Activated CD8-positive, alpha-beta memory T cell treated with anti-CD3 and anti-CD28 coated beads, Interleukin-2, amount 50 U/mL, for 24 hours (primary cell): ENCODE results near the gene CBX2.
"Not testable (repeated sequence)": the region's sequence is repeated elsewhere in the genome, so short reads cannot be mapped to it uniquely, and the experiment has no call there.

Experiments
- DNase-seq: peaks from one replicate; pipeline ENCODE4 v3.0.0-alpha.2; 2020; ENCODE audit errors: extremely low read depth

The CBX2 gene

DNA sequence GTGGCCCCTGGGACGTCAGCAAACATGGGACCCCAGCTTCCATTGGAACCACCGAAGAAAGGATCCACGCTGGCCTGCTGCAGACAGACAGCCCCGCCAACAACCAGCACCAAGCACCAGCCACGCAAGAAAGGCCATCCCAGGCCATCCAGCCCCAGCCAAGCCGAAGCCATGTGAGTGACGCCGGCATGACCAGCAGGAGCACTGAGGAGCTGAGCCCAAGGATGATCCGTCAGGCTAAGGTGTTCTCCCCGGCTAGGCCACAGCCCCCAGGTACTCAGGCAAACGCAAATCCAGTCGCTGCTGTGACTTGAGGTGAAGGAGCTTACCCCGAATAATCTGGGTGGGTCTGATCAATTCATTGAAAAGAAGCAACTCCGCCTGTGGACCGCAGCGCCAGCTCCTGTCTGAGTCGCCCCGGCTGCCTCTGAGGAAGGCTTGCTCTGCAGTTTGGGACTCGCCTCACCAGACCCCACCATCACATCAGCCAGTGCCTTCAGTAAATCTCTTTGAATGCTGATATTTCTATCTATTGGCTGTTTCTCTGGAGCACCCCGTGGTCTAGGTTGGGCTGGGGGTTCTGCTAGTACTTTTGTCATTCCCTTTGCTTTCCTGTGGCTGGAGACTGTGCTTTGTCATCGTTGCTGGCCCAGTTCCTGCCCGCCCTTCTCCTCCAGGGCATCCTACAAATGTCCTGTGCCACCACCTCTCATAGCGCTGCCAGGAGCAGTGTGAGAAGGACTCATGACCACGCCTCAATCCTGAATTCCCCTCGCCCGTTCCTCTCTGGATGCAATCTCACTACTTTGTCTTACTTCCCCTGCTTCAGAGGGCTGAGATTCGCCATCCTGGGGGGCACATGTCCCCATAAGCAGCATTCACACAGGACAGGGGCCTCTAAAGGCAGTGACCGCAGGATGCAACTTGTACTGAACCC lies 8.1 kb upstream of the CBX2 start:
- DNase-seq, result no peak

DNA sequence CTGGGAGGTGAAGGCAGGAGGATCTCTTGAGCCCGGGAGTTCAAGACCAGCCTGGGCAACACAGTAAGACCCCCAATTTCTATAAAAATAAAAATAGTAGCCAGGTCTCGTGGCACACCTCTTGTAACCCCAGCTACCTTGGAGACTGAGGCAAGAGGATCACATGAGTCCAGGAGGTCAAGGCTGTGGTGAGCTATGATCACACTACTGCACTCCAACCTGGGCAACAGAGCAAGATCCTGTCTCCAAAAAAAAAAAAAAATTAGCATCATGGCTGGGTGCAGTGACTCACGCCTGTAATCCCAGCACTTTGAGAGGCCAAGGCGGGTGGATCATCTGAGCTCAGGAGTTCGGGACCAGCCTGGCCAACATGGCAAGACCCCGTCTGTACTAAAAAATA lies 6.7 kb upstream of the CBX2 start:
- no peak for DNase-seq

DNA sequence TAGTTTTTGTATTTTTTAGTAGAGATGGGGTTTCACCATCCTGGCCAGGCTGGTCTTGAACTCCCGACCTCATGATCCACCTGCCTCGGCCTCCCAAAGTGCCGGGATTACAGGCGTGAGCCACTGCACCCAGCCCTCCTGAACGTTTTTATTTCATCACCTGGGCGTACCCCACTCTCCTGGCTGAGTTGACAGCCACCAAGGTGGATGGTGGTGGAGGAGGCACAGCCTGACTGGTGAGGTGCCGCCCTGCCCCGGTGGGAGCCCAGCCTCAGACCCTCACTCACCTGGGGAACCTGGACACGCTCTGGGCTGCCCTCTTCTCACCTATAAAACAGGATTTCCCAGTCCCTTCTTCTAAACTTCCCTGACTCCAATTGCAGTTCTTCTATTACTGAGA lies 5.2 kb upstream of the CBX2 start:
- not testable (repeated sequence) for DNase-seq

DNA sequence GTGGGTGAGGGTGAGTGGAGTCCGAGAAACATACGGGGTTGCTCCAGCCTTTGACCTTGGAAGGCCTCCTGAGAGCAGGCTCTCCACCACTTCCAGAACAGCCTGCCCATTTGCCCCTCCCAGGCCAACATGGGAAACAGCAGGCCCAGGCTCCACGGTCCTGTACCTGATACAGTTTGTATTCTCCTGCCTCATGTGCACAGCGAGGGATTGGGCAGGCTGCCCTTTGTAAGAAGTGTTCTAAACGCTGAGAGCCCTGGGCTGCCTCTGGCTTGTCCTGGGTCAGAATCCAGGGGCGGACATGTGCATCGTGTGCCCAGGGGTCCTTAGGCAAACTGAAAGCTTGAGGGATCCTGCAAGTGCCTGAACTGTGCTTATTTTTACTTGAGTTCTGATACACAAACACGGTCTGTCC lies 3.4 kb upstream of the CBX2 start:
- DNase-seq, result no peak

DNA sequence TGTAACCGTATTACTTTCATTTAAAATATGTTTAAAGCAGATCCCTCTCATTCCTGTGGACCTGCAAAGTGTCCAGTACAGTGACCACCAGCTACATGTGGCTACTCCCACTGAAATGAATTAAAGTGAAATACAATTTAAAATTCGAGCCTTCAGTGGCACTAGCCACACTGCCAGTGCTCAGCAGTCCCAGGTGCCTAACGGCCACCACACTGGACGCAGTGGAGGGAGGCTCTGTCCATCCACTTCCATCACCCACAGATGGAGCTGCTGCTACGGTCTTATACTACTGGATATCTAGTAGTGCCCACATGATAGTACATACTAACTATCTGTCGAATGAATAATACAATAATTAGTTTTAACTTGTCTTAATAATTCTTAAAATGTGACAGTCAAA lies 2.3 kb upstream of the CBX2 start:
- no peak for DNase-seq

DNA sequence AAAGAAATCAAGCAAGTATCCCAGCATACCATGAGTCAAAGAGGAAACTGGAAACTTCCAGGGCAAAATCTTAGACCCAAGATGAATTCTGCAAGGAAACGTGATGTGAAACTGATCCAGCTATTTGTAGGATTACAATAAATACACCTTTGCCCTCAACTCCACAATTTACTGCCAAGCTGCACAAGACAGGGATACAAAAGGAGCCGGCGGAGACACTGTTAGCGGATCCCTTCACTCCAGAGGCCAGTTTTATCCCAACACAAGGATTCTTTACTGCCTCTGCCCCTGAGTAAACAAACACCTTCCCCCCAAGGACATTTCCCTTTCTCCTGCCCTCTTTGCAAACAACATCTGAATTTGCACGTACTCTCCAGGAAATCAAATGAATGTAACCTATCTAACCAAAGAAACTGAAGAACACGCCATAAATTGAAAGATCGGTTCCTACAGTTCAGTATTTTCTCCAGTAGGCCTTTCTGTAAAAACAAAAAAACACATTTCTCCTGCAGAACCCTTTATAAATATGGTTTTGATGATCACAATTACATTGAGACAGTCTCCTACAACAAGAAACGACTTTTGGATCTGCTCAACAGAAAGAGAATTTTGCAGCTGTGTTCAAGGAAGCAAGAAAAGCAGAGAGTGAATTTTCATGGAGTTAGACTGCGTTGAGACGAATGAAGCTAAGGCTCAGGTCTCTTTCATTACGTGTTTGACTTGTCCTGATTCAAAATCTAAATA lies 1.4 kb upstream of the CBX2 start:
- DNase-seq, result no peak

DNA sequence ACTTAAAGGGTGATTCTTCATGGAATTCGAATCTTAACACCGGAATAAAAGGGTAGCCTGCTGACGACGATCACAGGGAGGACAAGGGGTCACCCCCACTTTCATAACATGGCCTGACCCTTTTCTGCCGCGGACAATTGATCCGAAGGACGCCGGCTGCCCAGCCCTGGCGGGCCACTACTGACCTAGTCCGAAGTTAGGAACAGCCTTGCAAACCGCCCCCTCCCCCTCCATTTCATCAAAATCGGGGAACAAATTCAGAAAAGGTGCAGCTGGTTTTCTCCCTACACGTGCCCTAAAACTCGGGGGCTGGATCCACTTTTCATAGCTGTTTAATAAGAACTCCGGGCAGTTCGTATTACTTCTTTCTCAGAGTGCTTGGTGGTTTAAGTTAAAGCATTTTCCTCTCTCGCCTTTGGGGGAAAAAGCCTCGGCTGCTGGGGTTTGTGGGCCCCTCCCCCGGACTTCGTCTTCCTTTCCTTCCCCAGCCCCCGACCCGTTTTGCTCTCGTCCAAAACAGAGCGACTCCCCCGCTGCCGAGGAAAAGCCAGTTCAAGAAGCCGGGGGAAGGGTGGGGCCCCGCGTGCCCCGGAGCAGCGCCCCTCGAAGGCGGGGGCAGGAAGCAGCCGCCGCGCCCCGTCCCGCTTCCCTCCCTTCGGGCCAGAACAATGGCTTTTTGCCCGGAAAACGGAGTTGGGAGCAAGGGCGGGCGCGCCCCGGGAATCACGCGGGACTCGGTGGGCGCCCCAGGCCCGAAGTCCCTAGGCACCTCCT lies 641 bp upstream of the CBX2 start:
- DNase-seq, result no peak

DNA sequence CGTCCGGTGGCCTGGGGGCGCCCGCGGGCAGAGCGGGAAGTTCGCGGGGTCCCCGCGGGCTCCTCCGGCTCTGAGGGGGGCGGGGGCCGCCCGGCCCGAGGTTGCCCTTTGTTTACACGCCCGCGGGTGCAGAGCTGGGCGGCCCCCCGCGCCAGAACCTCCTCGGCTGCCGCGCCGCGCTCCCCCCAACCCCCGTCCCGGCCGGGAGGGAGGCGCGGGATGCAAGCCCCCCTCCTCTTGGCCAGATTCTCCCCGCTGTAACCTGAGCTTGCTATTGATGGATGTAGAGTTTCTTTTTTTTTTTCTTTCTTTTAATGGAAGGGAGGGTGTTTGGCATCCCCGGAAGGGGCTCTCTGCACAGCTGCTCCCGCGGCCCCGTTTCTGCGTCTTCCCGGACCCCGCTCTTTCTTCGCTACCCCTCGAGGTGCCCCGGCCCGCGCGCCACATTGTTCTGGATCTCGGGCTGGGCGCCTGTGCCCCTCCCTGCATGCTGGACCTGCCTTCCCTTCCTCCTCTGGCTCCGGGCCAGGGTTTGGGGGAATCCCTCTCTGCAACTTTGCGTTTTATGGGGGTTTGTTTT lies 646 bp downstream of the CBX2 start:
- DNase-seq, result no peak

DNA sequence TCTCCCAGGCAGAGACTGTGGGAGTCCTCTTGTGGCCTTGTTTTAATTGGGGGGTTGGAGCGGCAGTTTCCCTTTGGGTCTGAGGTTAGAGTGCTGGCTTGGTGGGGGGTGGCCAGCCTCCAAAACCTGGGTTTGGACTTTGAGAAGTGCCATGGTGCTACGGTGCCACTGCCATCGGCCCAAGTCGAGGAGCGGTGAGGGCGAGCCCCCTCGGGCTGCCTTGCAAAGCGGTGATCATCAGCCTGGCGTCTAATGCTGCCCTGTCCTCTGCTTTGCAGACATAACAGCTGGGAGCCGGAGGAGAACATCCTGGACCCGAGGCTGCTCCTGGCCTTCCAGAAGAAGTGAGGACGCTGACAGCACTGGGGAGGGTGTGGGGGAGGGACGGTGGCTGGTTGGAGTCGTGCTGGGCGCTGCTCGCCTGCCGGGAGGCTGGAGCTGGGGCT lies 1.2 kb downstream of the CBX2 start:
- DNase-seq, result no peak

DNA sequence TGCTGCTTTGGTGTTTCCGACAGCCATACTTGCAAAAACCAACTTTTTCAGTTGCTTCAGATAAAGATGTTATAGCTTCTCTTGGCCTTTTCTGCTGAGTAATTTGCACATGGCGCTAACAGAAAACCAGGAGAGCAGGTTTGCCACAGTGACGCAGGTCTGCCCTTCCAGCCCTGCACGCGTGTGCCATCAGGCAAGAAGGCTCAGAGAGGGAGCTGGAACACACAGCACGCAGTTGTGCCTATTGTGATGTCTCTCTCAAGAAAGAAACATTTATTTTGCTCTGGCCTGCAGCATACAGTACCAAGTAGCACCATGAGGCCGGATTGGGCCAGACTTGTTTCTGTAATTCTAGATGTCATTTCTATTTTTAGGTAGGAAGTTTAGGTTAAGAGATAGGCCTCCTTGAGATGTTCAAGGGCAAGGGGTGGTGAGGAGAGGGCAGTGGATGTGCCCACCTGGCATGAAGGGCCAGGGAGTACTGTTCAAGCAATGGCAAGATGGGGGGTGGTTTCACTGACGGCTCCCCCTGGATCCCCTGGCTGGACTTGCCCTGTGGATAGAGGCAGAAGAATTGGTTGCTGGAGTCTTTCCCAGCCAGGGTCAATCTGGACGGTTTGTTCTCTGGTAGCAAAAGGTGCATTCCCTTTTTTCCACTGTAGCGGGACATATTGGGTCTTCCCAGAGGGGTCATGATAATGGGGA lies 1.9 kb downstream of the CBX2 start:
- no peak for DNase-seq

DNA sequence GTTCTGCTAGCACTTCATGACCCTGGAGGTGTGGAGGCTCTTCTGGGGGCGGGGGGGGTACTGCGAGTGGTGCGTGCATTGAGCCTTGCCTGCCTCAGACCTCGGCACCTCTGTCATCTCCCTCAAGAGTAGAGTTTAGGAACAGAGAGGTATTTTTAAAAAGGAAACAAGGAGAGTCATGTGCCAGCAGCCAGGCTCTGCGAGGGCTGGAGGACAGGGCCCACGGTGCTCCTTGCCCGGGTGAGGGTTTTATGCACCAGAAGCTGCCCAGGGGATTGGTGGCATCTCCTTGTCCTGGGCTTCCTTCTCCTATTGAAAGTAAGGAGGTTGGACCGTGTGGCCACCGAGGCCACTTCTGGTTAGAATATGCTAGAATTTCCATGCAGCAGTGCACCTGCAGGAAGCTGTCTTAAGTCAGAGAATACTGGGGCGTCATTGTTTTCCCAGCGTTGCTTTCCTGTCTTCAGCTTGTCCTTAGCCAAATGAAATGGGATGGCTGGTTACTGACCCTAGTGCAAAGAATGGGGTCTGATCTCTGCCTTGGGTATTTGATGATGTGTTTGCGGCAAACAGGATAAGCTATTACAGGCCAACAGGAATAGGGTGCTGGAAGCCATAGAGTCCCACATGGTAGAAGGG lies 3.2 kb downstream of the CBX2 start:
- no peak for DNase-seq

DNA sequence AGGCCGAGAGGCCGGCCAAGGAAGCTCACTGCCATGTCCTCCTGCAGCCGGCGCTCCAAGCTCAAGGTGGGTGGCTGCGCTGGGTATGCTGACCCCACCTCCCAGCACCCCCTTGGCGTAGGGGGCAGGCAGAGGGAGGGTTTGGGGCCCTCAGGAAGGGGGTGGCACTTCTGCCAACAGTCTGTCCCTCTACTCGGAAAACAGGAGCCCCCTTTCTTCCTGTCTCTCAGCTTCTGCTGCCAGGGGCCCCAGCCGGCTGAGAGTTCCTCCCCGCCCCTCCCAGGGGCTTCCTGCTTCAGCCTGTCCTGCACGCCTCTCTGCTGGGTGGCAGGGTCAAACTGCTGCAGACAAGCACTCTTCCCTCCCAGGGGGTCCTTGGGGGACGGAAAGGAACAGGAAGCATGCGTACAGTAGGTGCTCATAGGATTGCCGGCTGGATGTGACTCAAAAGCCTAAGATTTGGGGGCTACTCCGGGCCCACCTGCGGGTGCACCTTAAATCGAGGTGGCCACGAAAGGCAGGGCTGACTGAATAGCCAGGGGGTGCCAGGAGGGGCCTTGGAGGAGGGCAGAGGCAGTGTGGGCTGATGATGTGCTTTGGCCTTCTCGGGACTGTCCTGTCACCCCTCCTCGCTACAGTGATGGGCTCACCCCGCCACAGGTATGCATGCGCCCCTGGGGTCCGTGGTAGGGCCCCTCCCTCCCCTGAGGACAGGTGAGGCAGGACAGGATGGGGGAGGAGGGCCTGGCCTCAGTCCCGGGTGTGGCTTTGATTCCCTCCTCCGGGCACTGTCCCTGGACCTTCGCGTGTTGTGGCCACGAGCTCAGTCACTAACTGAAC lies 4.0 kb downstream of the CBX2 start:
- DNase-seq, result no peak

DNA sequence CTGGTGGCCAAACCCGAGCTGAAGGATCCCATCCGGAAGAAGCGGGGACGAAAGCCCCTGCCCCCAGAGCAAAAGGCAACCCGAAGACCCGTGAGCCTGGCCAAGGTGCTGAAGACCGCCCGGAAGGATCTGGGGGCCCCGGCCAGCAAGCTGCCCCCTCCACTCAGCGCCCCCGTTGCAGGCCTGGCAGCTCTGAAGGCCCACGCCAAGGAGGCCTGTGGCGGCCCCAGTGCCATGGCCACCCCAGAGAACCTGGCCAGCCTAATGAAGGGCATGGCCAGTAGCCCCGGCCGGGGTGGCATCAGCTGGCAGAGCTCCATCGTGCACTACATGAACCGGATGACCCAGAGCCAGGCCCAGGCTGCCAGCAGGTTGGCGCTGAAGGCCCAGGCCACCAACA lies 5.9 kb downstream of the CBX2 start:
- no peak for DNase-seq

DNA sequence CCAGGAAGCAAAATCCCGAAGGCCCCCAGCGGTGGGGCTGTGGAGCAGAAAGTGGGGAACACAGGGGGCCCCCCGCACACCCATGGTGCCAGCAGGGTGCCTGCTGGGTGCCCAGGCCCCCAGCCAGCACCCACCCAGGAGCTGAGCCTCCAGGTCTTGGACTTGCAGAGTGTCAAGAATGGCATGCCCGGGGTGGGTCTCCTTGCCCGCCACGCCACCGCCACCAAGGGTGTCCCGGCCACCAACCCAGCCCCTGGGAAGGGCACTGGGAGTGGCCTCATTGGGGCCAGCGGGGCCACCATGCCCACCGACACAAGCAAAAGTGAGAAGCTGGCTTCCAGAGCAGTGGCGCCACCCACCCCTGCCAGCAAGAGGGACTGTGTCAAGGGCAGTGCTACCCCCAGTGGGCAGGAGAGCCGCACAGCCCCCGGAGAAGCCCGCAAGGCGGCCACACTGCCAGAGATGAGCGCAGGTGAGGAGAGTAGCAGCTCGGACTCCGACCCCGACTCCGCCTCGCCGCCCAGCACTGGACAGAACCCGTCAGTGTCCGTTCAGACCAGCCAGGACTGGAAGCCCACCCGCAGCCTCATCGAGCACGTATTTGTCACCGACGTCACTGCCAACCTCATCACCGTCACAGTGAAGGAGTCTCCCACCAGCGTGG lies 6.5 kb downstream of the CBX2 start:
- no peak for DNase-seq

DNA sequence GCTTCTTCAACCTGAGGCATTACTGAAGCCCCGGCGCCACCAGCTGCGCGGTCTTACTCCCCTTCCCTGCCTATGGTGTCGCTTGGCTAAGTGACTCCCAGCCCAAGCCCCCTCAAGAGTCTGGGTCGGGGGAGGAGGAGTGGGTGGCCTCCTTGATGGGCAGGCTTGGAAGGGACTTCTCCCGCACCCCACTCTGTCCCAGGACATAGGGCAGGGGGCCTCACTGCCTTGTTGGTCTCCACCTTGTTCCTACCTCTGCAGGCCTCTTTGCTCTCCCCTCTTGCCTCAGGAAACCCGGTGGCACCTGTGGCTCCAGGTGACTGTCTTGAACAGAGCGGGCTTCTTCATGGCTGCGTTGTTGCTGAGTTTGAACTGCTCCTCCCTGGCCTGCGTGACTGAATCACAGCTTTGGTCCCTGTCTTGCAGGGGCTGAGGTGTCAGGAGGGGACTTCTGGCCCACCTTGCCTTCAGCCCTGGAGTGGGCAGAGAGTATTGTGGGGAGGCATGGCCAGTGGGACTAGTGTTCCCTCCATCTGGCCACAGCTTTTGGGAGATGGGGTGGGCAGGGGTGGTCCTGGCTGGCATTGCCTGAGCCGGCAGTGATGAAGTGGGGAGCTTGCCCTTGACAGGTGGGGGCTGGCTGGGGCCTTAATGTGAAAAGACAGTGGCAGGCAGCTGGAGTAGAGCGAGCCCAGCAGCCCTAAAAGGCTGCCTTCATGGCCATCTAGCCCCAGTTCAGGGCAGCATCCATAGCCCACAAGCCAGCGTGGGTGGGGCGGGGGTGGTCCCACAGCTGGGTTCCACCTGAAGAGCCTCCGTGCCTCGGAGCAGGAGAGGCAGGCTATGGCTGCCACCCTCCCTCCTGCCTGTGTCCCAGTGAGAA lies 7.3 kb downstream of the CBX2 start:
- no peak for DNase-seq

DNA sequence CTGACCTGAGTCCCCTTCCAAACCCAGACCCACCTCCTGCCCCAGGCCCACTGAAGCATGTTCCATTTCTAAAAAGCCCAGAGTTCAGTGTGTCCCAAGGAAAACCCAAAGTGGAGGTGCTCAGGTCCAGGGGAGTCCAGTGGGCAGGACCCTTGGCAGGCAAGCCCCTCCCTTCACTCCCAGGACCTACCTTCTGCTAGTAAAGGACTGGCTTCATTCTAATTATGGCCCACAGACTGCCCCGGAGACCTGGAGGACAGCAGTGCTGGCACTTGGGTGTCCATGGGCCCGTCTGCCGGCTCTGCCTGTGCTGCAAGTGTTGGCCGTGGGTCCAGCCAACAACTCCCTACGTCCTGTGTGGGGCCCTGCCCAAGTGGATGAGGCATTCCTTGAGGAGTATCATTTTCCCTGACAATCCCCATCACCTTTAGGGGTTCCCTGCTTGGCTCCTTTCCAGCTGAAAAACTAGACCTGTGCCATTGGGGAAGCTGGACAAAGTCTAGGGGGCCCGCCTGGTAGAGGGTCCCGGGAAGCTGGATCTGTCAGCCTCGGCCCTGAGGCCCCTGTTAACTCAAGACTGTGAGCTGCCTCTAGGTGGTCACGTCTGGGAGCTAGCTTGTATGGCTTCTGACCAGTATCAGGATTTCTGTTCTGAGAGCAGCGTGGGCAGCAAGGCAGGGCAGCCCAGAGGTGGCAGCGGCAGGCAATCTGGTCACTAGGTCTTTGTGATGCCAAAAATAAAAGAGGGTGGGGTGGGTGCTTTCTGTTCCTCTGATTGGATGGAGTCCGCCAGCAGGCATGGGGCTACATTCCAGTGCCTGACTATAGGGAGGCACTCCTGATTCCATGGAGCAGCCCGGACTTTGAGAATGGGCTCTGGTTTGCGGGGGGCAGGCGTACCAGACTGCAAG lies 8.2 kb downstream of the CBX2 start:
- no peak for DNase-seq

DNA sequence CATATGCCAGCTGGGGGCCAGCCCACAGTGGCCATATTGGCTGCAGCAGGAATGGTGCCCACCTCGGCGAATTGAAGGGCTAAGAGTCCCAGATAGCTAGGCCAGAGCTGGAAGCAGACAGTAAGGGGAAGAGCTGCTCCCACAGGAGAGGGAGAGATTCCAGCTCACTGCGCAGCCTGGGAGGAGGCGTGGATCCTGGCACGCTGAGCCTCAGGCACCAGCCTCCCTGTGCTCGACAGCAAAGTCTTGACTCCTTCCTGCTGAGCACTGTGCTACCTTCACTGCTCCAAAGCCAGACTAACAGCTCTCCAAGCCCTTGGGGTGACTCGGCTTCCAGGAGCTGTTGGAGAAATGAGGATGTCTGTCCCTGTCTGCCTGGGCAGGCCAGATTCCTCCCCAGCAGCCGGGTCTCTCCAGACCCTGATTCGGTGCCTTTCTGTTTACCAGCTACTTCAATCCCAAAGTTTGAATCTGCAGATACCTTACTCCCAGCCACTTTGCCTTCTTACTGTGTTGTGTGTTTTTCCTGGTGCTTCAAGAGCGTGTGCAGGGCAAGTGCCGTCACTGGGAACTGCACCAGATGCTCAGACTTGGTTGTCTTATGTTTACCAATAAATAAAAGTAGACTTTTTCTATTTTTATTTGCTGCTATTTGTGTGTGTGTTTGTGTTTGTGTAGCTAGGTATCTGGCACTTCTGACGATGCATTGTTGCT lies 9.1 kb downstream of the CBX2 start:
- DNase-seq, result no peak
